HepG2 (cell line): ENCODE data around the gene CBX6. TPM values are rescaled to one million over a fixed set of nuclear protein-coding genes. Genes with fewer than 3 reads are reported as not detected.

Experiments used
- HOMEZ ChIP-seq: IDR thresholded peaks from 2 replicates; pipeline ENCODE4 v1.6.1; 2016; ENCODE audit warnings: low read depth
- KDM4B ChIP-seq: sonication (generic); formaldehyde crosslinking; IDR thresholded peaks from 2 replicates; pipeline ENCODE4 v1.4.0; 2020; ENCODE audit warnings: missing genetic modification reagents
- polyA plus RNA-seq, 8 experiments: library from polyadenylated mRNA; depleted of rRNA in 3 of 8; stranded (reverse) in 7 of 8; unstranded in 1 of 8; fragments of >200 nt; fragmentation: Illumina TruSeq in 4 of 8; extraction: Trizol in 4 of 8; gene quantifications; 2 replicates each; pipeline versions ENCODE4 v1.2.1 to v1.2.3, GENCODE V29; 2011 to 2016; ENCODE audit warnings: low read depth in 4 of 8, missing spikeins in 1 of 8, mixed read lengths in 1 of 8; ENCODE audit not compliant: insufficient read depth in 1 of 8
- total RNA-seq, 5 experiments: library from RNA; depleted of rRNA; stranded (reverse); fragments of >200 nt; fragmentation: Illumina TruSeq; extraction: Trizol; gene quantifications; 2 replicates each; pipeline ENCODE4 v1.2.3, GENCODE V29; 2016; ENCODE audit warnings: low read depth in 1 of 5
- TF ChIP-seq, protein P1 (sequence below): sonication (generic); formaldehyde crosslinking; IDR thresholded peaks from 2 replicates; pipeline ENCODE4 v1.4.0; 2020; ENCODE audit warnings: mild to moderate bottlenecking, missing genetic modification reagents
- TF ChIP-seq, protein P2 (sequence below): IDR thresholded peaks from 2 replicates; pipeline ENCODE4 v1.6.1; 2016; ENCODE audit warnings: missing compliant biosample characterization, missing genetic modification reagents, borderline replicate concordance

Gene CBX6
- total and polyA plus RNA-seq, 2 of the 13 experiments (the other 11 are each of a cell fraction or from before 2014, with no cell fraction given): 1.7 to 6.5 TPM

GRCh38 chr22:38873469-38874411, 1.7 kb upstream of the CBX6 start (continued):
- TF ChIP-seq, protein P1, sequence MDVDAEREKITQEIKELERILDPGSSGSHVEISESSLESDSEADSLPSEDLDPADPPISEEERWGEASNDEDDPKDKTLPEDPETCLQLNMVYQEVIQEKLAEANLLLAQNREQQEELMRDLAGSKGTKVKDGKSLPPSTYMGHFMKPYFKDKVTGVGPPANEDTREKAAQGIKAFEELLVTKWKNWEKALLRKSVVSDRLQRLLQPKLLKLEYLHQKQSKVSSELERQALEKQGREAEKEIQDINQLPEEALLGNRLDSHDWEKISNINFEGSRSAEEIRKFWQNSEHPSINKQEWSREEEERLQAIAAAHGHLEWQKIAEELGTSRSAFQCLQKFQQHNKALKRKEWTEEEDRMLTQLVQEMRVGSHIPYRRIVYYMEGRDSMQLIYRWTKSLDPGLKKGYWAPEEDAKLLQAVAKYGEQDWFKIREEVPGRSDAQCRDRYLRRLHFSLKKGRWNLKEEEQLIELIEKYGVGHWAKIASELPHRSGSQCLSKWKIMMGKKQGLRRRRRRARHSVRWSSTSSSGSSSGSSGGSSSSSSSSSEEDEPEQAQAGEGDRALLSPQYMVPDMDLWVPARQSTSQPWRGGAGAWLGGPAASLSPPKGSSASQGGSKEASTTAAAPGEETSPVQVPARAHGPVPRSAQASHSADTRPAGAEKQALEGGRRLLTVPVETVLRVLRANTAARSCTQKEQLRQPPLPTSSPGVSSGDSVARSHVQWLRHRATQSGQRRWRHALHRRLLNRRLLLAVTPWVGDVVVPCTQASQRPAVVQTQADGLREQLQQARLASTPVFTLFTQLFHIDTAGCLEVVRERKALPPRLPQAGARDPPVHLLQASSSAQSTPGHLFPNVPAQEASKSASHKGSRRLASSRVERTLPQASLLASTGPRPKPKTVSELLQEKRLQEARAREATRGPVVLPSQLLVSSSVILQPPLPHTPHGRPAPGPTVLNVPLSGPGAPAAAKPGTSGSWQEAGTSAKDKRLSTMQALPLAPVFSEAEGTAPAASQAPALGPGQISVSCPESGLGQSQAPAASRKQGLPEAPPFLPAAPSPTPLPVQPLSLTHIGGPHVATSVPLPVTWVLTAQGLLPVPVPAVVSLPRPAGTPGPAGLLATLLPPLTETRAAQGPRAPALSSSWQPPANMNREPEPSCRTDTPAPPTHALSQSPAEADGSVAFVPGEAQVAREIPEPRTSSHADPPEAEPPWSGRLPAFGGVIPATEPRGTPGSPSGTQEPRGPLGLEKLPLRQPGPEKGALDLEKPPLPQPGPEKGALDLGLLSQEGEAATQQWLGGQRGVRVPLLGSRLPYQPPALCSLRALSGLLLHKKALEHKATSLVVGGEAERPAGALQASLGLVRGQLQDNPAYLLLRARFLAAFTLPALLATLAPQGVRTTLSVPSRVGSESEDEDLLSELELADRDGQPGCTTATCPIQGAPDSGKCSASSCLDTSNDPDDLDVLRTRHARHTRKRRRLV (CRISPR knock-in tag): no peak
- no peak for TF ChIP-seq KDM4B
- no peak for TF ChIP-seq HOMEZ (CRISPR knock-in tag)
- TF ChIP-seq, protein P2, sequence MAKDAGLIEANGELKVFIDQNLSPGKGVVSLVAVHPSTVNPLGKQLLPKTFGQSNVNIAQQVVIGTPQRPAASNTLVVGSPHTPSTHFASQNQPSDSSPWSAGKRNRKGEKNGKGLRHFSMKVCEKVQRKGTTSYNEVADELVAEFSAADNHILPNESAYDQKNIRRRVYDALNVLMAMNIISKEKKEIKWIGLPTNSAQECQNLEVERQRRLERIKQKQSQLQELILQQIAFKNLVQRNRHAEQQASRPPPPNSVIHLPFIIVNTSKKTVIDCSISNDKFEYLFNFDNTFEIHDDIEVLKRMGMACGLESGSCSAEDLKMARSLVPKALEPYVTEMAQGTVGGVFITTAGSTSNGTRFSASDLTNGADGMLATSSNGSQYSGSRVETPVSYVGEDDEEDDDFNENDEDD (CRISPR knock-in tag): no peak
